ENCODE results near the gene NUP50.
"Not testable (repeated sequence)": the region's sequence is repeated elsewhere in the genome, so short reads cannot be mapped to it uniquely, and the experiment has no call there.

The NUP50 gene

DNA sequence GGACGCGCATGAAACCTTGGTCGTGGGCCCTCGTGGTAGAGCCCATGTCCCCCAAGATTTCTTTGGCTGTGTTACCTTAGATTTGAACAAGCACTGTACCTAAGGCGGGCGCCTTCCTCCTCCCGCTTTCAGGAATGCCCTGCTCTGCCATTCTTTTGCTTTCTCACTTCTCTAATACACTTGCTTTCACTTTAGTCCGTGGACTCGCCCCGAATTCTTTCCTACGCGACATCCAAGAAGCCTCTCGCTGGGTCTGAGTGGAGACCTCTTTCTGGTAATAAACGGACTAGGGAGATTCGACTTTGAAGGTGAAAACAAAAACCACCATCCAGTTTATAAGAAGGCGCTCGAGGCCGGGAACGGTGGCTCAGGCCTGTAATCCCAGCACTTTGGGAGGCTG, 1.2 kb upstream of the NUP50 start:
- DNase-seq = no peak

DNA sequence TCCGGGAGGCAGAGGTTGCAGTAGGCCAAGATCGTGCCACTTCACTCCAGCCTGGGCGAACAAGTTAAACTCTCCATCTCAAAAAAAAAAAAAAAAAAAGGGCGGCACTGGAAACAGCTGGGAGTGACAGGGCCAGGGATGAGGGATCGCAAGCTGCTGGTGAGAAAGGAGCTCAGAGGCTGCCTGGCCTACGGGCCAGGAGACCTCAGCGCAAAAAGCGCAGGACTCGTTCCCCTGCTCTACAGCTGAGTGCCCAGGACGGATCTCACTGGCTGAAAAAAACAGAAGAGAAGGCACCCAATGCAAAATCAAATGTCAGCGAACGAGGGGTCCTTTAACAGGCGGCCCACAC, 650 bp upstream of the NUP50 start:
- peak; percentile 36 for DNase-seq

DNA sequence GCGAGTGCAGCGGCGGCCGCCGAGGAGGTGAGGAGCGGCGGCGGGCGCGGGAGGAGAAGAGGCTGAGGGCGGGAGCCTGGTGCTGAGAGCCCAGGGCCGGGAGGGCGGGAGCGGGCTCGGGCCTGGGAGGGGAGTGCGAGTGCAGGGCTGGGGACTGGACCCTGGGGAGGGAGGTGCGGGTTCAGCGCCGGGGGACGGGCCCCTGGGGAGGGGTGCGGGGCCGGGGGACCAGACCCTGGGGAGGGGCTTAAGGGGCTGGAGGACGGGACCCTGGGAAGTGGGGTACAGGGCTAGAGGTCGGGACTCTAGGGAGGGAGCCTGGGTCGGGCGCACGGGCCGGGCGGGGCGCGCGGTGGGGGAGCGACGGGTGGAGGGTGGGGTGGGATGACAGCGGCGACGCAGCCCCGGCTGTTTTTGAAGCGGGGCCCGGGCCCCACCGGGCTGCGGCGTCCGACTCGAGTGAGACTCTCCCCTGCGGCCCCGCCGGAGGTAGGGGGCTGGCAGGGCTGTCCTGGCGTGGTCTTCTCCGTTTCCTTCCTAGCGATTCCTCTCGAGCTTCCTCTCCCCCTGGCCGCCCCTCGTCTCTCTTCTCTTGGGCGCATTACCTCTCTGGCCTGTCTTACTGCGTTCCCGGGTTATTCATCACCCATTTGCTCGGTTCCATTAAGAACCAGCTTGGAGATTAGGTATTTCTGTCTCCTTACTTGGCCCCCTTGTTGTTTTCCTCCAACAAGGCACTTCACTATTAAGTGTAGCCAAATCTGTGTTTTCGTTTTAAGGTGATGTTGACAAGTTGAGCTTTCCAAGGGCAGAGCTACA, 754 bp downstream of the NUP50 start:
- DNase-seq = peak; percentile 42

DNA sequence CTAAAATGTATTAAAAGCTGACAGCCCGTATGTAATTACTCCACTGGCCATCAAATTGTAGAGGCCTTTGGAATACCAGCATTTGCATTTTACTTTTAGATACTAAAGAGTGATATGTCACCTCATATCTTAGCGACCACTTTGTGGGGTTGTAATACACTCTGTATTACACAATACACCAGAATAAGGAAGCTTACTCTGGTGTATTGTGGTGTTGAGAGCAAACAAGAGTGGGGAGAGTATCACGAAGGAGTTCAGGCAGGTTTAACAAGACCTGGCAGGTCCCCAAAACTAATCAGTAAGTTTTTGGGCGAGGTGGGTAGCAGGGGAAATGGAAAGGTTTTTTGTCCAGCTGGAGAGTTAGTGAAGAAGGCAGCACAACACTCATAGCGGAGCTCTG, 3.2 kb downstream of the NUP50 start:
- DNase-seq = no peak

DNA sequence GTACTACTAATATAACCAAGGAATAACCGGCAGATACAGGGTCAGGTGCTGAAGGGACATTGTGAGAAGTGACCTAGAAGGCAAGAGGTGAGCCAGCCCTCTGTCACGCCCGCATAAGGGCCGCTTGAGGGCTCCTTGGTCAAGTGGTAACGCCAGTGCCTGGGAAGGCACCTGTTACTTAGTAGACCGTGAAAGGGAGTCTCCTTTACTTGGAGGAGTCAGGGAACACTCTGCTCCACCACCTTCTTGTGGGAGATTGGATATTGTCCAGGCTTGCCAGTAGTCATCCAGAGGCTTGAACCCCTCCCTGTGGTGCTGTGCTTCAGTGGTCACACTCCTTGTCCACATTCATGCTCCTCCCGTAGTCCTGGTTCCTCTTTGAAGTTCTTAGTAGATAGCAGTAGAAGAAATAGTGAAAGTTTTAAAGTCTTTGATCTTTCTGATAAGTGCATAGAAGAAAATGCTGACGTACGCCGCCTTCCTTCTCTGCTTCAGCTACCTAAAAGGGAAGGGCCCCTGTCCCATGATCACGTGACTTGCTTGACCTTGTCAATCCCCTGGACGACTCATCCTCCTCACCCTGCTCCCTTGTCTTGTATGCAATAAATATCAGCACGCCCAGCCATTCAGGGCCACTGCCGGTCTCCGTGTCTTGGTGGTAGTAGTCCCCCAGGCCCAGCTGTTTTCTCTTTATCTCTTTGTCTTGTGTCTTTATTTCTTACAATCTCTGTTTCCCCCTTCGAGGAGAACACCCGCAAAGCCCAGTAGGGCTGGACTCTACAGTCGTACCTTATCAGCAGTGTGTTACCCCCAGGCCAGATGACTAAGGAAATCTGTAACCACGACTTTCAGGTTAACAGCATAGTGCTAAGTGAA, 6.1 kb downstream of the NUP50 start:
- no peak for DNase-seq

DNA sequence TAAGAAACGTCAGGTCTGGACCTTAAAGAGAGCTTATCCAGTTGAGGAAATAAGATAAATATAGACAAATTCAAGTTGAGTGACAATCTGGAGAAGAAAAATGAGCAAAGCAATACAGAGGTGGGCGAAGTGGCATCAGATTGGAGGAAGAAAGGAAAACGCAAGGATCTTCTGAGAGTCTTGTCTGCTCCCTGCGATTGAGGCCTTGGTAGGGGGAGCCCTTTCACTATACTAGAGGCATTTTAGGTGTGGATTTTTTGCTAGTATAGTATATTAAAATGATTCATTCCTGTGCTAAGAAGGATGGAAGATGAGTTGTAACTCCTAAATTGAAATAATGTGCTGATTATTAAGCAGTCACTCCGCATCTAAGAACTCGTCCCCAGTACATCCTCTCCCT, 8.1 kb downstream of the NUP50 start:
- DNase-seq = no peak

DNA sequence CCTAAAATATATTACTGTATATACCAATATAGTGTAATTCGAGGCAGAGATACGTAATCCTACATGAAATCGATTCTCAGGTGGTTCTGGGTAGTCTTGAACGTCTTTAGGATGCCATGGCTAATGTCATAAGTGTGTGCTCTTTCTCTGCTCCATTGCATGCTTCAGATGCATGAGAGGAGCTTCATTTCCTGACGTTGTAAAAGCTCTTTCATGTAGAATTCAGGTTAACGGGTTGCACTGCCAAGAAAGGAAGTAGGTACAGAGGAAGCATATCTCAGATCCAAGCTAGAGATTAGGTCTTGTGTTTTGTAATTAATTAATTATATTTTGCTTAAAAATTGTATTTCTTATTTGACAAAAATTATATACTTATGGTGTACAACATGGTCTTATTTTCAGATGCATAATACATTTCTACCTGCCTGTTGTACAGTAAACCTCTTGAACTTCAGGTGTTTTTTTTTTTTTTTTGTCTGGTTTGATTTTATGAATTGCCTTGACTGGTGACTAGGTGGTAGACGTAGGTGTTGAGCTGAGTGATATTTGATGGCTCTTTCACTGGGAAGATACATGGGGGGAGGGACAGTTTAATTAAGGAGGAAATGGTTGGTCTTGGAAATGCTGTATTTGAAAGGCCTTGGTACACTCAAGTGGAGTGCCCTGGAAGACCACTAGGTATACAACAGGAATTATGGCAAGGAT, 9.3 kb downstream of the NUP50 start:
- DNase-seq = no peak

DNA sequence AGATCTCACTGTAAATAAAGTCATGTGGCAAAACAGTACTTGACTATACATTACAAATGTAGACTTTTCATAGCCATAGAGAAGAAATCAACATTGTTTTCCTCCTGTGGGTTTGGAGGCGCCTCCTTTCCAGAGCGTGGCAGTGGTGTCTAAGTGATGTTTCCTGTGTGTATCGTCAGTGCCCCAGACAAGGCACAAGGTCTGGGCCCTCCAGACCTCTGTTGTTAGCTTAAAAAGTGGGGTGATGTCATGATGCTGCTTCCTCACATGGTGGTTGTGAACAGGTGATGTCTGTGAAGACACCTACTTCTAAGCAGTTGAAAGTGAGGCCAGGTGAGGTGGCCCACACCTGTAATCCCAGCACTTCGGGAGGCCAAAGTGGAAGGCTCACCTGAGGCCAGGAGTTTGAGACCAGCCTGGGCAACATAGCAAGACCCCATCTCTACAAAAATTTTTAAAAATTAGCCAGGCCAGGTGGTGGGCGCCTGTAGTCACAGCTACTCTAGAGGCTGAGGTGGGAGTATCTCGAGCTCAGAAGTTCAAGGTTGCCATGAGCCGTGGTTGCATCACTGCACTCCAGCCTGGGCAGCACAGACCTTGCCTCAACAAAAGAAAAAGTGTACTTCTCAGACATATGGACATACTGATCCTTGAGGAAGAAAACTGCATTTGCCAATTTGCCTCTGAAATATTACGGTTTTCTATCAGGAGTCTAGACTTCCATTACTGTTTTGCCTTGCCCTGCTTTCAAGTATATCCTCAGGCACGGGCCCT, 15.7 kb downstream of the NUP50 start:
- DNase-seq = no peak

DNA sequence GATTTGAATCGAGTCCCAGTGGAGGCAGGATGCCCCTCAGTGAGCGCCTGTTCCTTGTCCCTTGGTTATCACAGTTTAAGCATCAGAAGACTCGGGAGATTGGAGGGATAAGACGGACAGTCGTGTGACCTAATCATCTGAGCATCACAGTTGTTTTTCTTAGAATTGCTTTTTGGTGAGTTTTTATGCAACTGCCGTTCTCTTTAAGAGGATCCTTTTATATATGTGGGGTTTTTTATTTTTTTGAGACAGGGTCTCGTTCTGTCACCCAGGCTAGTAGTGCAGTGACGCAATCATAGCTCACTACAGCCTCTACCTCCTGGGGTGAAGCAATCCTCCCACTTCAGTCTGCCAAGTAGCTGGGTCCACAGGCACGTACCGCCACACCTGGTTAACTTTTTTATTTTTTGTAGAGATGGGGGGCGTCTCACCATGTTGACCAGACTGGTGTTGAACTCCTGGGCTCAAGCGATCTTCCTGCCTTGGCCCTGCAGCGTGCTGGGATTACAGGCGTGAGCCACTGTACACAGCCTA, 16.5 kb downstream of the NUP50 start:
- DNase-seq = no peak

DNA sequence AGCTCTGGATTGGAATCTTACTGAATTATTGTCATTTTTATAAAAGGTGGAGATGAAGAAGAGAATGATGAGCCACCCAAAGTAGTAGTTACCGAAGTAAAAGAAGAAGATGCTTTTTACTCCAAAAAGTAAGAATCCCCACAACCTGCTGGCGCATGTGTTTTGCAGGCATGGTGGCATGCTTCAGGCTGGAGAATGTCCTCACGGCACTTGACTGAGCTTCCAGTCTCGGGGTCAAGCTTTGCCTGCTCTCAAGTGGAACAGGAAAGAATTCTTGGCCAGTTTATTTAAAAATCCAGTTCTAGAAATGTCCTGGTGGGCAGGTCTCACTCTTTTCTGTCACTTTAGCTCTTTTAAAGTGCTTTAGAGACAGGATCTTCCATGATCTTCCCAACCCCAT, 17.5 kb downstream of the NUP50 start:
- DNase-seq = no peak

DNA sequence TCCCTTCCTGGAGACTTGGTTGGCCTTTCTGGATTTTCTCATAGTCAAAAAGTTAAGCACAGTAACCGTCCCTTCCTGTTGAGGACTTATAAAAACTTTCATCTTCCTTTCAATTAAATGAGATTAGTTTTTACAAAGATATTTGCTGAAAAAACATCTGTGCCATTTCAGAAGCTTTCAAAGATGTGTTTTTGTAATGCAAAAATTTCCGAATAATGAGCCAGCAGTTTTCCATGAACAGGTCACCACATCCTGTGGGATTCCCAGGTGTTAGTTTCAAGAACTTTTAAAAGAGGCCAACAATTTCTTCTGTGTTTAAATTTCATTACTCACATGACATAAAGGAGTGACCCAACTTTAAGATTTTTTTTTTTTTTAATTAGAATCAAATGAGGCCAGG, 18.0 kb downstream of the NUP50 start:
- DNase-seq = no peak

DNA sequence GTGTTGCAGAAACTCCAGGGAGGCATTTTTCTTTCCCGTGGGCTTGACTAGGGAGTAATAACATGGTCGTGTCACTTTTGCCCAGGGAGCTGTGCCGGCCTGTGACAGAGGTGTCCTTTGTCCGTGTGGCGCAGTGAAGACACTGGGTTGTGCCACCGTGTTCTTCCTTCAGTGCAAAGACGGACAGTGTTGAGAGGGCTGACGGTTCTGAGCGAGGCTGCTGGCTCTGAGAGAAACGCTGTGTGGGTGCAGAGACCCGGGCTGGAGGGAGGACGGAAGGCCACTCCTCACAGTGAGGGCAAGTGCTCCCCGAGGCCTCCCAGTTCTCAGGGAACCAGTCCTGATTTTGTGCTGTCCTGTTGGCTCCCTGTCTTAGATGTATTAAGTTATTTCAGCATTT, 20.2 kb downstream of the NUP50 start:
- DNase-seq = no peak

DNA sequence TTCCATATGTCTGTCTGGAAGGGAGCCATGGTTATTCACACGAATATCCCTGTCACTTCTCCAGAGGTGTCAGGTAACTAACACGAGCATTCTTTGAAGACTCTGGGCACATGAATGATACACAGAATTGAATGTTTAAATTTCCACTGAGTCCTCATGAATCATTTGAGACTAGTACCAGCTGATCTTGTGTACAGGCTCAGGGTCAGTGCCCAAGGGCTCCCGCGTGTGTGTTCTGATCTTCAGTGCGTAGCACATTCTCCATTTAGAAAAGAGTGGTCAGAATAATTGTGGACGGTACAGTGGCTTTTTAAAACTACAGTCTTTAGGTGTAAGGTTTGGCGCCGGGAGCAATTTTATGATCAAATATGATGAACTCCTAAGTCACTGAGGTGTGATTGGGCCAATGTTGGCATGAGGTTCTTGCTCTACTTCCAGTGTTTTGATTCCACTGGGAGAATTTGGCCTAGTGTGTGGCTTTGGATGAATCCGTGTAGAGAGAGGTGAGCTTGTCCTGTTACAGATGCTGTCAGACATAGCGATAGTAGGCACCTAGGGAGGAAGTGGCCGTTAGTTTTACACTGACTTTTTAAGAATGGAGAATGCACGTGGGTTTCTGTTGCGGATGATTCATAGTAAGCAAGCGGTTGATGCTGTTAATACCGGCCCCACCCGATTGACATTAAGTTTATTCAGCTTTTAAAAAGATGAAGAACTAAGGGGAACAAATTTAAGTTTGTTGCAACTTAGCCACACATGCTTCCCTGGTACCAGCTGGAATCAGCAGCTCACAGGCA, 22.2 kb downstream of the NUP50 start:
- DNase-seq = no peak

DNA sequence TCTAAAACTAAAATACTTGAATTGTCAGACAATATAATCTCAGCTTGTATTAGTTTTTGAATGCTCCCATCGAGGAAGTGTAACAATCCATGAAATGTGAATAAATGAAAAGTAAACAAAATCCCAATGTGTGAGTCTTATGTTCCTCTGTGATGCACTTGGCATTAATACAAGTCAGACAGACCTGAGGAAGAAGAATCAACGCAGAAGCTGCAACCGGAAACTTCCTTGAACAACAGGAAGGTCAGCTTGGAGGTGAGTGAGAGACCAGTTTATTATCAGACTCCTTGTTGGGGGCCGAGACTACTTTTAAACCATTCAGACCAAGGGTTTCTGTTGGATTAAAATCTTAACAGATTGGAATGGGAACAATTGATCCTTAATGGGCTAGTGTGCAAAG, 24.2 kb downstream of the NUP50 start:
- no peak for DNase-seq

DNA sequence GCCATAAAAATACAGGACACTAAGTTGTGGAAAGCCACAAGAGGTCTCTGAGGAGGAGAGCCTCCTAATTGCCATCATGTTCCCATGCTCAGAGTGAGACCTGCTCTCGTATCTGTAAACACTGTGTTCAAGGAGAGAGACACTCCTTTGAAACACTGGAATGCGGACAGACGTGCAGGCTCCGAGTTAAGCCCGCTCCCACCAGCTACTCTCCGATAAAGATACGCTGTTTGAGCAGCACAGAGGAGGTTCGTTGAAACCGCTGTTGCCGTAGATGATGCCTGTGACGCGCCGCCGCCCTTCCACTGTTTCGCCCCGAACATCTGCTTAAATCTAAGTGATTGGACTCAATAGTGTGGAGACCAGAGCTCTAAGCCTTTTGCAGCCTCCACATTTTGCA, 25.1 kb downstream of the NUP50 start:
- no peak for DNase-seq

DNA sequence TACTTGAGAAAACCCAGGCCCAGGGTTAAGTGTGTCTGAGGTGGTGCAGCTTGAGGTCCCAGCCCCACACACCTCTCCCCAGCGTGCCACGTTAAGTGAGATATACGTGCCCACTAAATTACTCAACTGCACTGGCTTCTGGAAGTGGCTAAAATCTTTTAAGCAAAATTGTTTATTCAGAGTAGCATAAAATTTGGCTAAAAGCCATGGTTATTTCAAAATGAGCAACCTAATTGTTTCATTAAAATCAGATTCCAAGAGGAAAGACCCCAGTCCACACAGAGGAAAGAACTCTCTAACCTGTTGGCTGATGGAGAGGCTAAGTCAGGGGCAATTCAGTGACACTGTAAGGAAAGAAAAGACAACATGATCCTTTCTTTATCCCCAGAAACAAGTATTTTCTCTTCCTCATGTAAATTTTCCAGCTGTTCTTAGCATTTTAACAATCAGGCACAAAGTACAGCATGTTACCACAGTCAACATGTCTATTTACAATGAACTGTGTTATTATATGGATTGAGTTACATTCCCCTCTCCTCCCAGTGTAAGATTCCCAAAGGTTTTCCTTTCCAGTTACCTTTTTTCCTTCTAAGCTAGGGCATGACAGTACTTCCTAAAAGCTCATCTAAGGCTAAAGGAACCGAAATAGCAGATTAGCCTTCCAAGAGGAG, 26.6 kb downstream of the NUP50 start:
- DNase-seq = no peak

DNA sequence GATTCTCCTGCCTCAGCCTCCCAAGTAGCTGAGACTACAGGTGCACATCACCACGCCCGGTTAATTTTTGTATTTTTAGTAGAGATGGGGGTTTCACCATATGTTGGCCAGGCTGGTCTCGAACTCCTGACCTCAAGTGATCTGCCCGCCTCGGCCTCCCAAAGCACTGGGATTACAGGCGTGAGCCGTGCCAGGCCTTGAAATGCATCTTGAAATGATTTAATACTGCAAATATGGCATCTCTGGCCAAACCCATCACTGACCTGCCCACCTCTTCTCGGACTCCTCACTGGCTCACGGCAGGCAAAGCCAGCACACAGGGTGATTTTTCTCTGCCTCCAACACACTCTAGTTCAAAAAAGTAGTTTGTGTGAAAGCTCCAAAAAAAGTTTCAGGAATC, 28.0 kb downstream of the NUP50 start:
- DNase-seq = not testable (repeated sequence)

DNA sequence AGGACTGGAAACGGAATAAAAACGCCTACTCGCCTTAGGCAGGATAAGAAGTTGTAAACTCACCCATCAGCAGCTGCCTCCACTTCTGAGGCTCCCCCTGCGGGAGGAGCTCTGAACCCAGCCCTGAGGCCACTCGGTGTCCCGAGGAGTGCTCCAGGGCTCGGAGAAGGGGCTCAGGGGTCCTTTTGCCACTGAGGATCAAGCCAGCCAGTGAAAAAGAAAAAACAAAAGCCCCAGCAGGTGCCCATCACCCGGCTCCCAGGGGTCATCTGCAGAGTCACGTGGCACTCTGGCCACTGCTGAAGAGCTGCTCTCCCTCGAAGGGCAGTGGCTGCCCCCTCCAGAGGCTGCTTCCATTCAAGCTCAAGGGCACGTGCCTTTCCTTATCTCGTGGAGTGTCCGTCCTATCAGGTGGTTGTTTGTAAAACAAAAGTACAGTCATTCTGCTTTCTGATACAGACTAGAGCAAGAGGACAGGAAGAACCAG, 29.0 kb downstream of the NUP50 start:
- no peak for DNase-seq

DNA sequence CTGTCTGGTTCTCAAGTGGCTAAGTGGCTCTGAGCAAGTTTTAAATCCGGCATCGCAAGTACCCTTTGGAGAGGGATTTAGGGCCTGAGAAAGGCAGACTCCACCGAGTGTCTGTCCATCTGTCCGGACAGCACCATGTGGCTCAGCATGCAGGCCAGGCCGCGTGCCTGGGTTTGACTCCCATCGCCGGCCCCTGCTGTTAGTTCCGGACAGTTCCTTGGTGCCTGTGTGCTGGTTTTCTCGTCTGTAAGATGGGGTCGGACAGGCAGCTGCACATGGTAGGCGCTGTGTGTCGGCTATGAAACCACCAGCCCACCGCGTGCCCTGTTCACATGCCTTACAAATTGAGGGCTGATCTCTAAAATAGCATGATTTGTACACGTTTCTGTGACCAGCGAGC, 31.0 kb downstream of the NUP50 start:
- DNase-seq = no peak

DNA sequence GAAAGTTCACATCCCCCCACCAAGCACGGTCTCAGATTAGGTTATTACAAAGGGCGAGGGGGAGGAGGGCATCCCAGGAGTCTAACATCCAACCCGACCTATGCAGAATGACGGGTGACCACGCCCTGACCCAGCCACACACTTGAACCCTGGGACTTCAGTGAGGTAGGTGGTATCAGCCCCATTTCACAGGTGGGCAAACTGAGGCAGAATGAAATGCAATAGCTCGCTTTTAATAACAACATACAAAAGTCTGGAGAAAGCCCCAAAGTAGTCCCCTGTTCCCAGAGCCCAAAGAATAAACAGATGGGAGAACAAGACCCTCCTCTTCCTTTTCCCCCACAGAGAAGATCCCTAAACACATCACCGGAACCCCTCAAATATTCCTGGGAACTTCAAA, 31.9 kb downstream of the NUP50 start:
- no peak for DNase-seq

DNA sequence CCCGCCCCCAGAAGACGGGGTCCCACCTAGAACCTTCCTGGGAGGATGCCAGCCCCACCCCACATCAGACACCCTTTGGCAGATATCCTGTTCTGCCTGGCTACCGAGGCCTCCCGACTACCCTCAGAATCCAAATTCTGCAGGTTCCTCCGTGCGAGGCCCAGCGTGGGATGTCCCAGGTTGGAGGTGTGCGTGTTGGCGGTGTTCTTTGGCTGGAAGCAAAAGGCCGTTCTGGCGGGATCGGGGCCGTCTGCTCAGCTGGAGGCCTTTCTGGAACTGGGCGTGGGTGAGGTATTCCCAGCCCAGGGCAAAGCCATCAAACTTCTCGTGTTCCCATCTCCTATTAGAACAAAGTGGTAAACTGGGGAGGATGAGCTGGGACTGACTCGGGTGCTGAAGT, 32.6 kb downstream of the NUP50 start:
- no peak for DNase-seq
